ENCODE results near the gene SRSF4.
A peak's percentile ranks its signal among the peaks of the same experiment; 100 is the strongest.
"Not testable (repeated sequence)": the region's sequence is repeated elsewhere in the genome, so short reads cannot be mapped to it uniquely, and the experiment has no call there.

SRSF4 gene

DNA sequence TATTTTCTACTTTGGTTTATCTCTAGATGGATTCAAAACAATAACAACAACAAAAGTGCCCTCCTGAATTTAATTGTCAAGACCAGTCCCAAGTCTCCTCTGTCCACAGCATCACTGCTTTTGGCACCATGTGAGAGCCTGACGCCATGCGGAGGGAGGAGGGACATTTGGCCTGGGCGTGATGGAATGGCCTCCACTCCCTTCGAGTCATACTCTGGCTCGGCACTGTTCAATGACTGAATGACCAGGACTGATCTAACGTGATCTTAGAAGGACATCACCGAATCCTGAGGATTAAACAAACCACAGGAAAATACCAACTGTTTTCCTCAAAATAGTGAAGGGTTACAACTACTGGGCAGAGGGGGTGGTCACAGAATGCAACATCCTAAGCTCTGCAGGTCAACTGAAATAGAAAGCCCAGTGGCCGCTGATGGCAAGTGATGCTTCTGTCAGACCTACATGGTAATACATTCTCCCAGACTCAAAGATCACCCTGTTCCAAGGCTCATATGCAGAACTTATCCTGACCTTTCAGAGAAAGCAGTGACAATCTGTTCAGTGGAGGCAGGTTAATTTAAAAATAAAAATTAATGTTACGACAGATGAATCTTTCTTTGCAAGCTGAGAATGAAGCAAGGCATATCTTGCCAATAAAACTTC, 19.1 kb downstream of the SRSF4 start:
- DNase-seq: no peak

DNA sequence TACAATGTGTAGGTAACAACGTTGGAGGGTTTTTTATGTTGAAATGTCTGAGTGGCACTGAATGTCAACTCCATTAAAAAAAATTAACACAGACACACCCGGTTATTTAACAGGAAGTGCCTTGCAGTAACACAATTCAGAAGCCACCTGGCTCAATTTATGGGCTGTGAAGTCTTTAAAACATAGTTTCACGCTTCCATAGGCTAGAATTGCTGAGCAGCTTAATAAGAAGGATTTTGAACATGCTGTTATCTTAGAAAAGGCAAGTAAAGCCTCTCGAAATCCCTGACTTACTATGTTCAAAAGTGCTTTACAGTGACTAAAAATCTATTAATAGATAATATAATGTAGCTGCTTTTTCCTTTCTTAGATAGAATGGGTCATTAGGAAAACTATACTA, 19.7 kb downstream of the SRSF4 start:
- DNase-seq: no peak

- DNase-seq: no peak
Observed at GRCh38 chr1:29159773-29160172, 21.9 kb downstream of the SRSF4 start.

DNA sequence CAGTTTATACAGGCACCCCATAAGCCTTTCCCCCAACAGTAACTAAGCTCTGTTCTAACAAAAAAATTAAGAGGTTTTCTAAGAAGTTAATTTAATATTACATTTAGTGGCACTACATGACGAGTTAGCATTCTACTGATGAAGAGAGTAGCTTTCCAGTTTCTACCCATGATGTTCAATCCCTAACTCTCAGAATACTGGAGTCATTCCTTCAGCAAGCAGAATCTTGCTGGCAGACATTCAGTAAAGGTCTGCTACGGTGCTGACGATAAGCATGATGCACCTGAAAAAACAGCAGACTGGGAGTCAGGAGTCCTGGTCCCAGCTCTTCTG, 24.5 kb downstream of the SRSF4 start:
- DNase-seq: no peak

DNA sequence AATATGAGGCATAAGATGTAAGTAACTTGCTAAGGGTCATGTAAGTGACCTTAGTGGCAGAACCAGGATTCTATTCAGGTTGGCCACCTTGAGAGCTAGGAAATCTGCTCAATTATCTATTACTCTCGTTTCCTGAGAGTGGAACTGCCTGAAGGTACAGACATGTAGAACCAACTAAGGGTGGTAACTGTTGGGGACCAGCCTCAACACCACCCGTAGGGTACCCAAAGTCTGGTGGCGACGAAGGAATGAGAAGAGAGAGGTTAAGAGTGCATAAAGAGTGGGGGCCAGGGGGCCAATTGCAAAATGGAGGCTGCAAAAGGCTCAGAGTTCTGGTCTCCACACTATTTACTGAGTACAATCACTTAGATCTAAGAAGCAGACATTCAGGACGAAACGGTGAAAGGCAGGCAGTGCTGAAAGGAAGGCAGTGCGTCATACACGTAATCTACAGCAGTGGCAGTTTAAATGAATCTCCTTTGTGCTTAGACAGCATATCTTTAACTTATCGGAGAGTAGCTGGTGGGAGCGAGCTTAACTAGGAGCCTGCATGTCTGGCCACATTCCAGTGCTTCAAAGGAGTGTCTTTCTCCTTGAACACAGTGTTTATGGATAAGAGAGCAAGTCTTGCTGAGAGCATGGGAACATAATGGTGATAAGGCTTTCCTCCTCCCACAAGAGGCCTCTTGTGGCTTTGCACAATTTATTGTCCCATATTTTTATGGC, 25.0 kb downstream of the SRSF4 start:
- DNase-seq: peak; percentile 39

GRCh38 chr1:29152046-29152805, 29.5 kb downstream of the SRSF4 start:
- DNase-seq: no peak

DNA sequence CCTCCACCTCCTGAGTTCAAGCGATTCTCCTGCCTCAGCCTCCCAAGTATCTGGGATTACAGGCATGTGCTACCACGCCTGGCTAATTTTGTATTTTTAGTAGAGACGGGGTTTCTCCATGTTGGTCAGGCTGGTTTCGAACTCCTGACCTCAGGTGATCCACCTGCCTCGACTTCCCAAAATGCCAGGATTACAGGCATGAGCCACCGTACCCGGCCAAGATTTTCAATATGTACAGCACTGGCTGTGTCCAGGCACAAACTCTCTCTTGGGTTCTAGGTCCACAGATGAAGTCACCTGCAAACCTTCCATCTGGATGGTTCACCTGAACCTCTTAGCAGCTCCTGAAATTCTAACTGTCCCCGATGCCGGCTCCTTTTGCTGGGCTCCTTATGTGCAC, 31.4 kb downstream of the SRSF4 start:
- not testable (repeated sequence) for DNase-seq

- DNase-seq: no peak
Observed at GRCh38 chr1:29148656-29149491, 32.8 kb downstream of the SRSF4 start.

GRCh38 chr1:29145739-29146437, 35.8 kb downstream of the SRSF4 start:
- peak; percentile 93 for DNase-seq

DNA sequence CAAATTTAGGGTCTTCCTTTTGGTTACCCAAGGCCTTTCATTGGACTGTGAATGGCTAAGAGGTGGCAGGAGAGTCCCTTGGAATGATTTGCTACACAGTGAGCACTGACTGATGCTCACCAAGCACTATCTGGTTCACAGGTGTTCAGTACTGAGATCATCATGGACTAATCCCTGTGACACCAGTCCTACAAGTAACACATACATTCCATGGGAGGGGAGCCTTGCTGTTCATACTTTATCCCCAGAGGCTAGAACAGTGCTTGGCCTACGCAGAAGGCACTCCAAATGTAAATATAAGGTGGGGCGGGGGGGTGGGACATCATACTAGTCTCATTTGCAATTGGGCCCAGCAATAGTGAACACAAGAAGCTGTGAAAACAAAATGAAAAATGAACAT, 37.5 kb downstream of the SRSF4 start:
- no peak for DNase-seq

GRCh38 chr1:29142714-29143113, 39.0 kb downstream of the SRSF4 start:
- DNase-seq: no peak

DNA sequence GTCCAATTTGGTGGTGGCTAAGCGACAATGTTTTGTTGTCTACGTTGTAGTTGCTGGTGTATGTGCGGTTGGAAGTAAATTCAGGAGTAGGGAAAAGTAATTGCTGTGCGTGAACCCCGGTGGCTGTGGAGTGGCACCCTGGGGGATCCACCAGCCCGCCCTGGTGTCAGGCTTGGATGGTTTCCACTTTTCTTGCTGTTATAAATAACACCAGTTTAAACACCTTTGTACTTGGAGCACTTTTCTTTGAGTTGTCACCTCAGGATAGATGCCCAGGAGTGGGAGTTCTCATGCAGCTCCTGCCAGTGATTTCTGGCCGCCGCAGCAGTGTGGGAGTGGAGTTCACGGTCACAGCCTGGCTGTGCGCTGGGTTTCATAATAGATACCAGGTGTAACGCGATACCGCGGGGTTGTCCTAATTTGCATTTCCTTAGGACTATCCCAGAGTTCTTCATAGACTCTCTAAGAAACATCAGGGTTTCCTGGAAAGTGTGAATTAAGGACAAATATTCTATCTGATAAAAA, 45.2 kb downstream of the SRSF4 start:
- peak; percentile 43 for DNase-seq

GRCh38 chr1:29134695-29135028, 47.0 kb downstream of the SRSF4 start:
- DNase-seq: no peak

- DNase-seq: no peak
Observed at GRCh38 chr1:29133861-29134694, 47.6 kb downstream of the SRSF4 start.

- DNase-seq: not testable (repeated sequence)
Observed at GRCh38 chr1:29131056-29131455, 50.6 kb downstream of the SRSF4 start.

DNA sequence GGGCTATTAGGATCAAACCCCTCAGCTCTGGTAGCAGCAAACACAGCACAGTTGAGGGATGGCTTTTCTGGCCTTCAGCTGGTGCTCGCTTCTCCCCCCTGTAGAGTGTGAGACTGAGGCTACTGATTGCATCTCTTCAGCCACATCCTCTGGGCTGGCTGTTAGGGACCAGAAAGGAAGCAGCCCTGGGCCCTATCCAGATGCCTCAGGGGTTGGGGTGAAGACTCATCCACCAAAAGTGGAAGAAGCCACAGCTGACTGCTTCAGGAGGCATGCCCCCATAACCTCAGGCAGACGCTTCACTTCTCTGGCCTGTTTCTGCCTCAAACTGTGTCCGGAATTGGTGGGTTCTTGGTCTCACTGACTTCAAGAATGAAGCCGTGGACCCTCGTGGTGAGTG, 51.8 kb downstream of the SRSF4 start:
- no peak for DNase-seq

- no peak for DNase-seq
Observed at GRCh38 chr1:29128739-29129138, 53.0 kb downstream of the SRSF4 start.

- no peak for DNase-seq
Observed at GRCh38 chr1:29126198-29126597, 55.5 kb downstream of the SRSF4 start.

DNA sequence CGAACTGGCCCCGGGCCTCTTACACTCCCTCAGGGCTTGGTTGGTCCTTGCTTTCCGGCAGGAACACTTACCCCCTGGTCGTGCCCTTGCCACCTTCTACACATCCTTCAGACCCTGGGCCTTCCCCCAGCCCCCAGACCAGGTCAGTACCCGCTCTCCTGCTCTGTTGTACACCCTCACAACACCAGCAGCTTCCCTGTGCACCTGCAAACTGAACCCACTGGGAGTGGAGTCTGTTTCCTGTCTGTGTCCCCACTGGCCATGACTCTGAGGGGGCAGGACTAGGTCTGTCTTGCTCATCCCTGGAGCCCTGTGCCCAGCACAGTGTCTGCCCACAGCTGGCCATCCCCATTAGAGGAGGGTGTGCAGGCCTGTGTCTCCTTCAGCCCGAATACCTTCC, 55.9 kb downstream of the SRSF4 start:
- no peak for DNase-seq

GRCh38 chr1:29125237-29125641, 56.5 kb downstream of the SRSF4 start:
- no peak for DNase-seq
